Loucy (cell line): Measurements from ENCODE around the gene ASIC4.

Experiments
- H2AFZ ChIP-seq: fragments of 200-600 bp; sonication (generic); 2 replicates; pipeline ENCODE4 v1.6.0; 2016; ENCODE audit warnings: antibody characterized with exemption, mild to moderate bottlenecking, low read length, moderate library complexity
- H3F3A ChIP-seq: fragments of 200-600 bp; 2 replicates; pipeline ENCODE4 v1.6.0; 2016; ENCODE audit warnings: antibody characterized with exemption, low read depth, mild to moderate bottlenecking
- H3K27me3 ChIP-seq: fragments of 200-600 bp; sonication (generic); 2 replicates; pipeline ENCODE4 v1.6.1; 2014; ENCODE audit warnings: low read length, mild to moderate bottlenecking; ENCODE audit not compliant: insufficient read depth, poor library complexity, severe bottlenecking
- H3K36me3 ChIP-seq: fragments of 200-600 bp; sonication (generic); 2 replicates; pipeline ENCODE4 v1.6.1; 2016; ENCODE audit warnings: low read length; ENCODE audit not compliant: insufficient read depth
- H3K4me1 ChIP-seq: fragments of 200-600 bp; sonication (generic); 2 replicates; pipeline ENCODE4 v1.5.1; 2014; ENCODE audit warnings: low read length, mild to moderate bottlenecking; ENCODE audit not compliant: insufficient read depth, poor library complexity, severe bottlenecking
- H3K4me2 ChIP-seq: fragments of 200-600 bp; sonication (generic); 2 replicates; pipeline ENCODE4 v1.6.0; 2014; ENCODE audit warnings: antibody characterized with exemption, low read length, low read depth, mild to moderate bottlenecking; ENCODE audit not compliant: poor library complexity, severe bottlenecking
- H3K4me3 ChIP-seq: fragments of 200-600 bp; sonication (generic); 2 replicates; pipeline ENCODE4 v1.5.1; 2014; ENCODE audit warnings: low read length, mild to moderate bottlenecking, mixed read lengths; ENCODE audit not compliant: poor library complexity, severe bottlenecking
- H3K79me2 ChIP-seq: fragments of 200-600 bp; sonication (generic); 2 replicates; pipeline ENCODE4 v1.6.1; 2014; ENCODE audit warnings: low read length; ENCODE audit not compliant: insufficient read depth
- H3K9ac ChIP-seq: fragments of 200-600 bp; sonication (generic); 2 replicates; pipeline ENCODE4 v1.6.0; 2014; ENCODE audit warnings: mild to moderate bottlenecking, low read depth, low read length, moderate library complexity; ENCODE audit not compliant: poor library complexity, severe bottlenecking
- H3K9me2 ChIP-seq: fragments of 200-600 bp; sonication (generic); replicated peaks from 2 replicates; pipeline ENCODE4 v1.6.1; 2016; ENCODE audit warnings: low read depth, low read length, mixed read lengths
- H3K9me3 ChIP-seq: fragments of 200-600 bp; sonication (generic); 2 replicates; pipeline ENCODE4 v1.6.1; 2014; ENCODE audit warnings: mild to moderate bottlenecking, antibody characterized with exemption, low read length, low read depth; ENCODE audit not compliant: insufficient read depth
- H4K20me1 ChIP-seq: fragments of 200-600 bp; sonication (generic); 2 replicates; pipeline ENCODE4 v1.6.0; 2014; ENCODE audit warnings: antibody characterized with exemption, low read length, mild to moderate bottlenecking; ENCODE audit not compliant: insufficient read depth, poor library complexity, severe bottlenecking
- EZH2phosphoT487 ChIP-seq: fragments of 200-600 bp; IDR thresholded peaks from 2 replicates; pipeline ENCODE4 v1.6.1; 2018; ENCODE audit warnings: antibody characterized with exemption, mild to moderate bottlenecking, moderate library complexity, borderline replicate concordance
- TF ChIP-seq, protein P1 (sequence below): fragments of 200-600 bp; sonication (generic); conservative IDR thresholded peaks from 2 replicates; pipeline ENCODE4 v1.5.1; 2014; ENCODE audit warnings: mild to moderate bottlenecking, antibody characterized with exemption, low read length

The ASIC4 gene

DNA sequence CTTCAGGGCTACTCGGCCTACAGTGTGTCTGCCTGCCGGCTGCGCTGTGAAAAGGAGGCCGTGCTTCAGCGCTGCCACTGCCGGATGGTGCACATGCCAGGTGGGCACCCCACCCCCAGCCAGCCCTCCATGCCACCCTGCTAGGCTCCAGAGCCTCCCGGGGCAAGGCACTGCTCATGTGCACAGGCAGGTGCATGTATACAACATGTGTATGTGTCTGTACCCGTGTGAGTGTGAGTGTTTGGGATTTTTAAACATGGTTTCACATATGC is 18.0 kb downstream of the ASIC4 start:
- H3K4me2 ChIP-seq, result no peak overlapping the region
- H2AFZ ChIP-seq, result no peak overlapping the region
- no peaks in the 10 kb centered on the region for H3K9me3 ChIP-seq
- H3K36me3 ChIP-seq, result no peaks in the 10 kb centered on the region
- H3K4me1 ChIP-seq, result no peaks in the 10 kb centered on the region
- H3K9ac ChIP-seq, result no peak overlapping the region
- no peaks in the 10 kb centered on the region for H4K20me1 ChIP-seq
- no peaks in the 10 kb centered on the region for H3K9me2 ChIP-seq
- H3K79me2 ChIP-seq, result no peaks in the 10 kb centered on the region
- H3K4me3 ChIP-seq, result no peak overlapping the region
- H3F3A ChIP-seq, result no peaks in the 10 kb centered on the region
- H3K27me3 ChIP-seq, result no peaks in the 10 kb centered on the region
- TF ChIP-seq, protein P1, sequence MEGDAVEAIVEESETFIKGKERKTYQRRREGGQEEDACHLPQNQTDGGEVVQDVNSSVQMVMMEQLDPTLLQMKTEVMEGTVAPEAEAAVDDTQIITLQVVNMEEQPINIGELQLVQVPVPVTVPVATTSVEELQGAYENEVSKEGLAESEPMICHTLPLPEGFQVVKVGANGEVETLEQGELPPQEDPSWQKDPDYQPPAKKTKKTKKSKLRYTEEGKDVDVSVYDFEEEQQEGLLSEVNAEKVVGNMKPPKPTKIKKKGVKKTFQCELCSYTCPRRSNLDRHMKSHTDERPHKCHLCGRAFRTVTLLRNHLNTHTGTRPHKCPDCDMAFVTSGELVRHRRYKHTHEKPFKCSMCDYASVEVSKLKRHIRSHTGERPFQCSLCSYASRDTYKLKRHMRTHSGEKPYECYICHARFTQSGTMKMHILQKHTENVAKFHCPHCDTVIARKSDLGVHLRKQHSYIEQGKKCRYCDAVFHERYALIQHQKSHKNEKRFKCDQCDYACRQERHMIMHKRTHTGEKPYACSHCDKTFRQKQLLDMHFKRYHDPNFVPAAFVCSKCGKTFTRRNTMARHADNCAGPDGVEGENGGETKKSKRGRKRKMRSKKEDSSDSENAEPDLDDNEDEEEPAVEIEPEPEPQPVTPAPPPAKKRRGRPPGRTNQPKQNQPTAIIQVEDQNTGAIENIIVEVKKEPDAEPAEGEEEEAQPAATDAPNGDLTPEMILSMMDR, result no peak
- TF ChIP-seq EZH2phosphoT487, result no peak

DNA sequence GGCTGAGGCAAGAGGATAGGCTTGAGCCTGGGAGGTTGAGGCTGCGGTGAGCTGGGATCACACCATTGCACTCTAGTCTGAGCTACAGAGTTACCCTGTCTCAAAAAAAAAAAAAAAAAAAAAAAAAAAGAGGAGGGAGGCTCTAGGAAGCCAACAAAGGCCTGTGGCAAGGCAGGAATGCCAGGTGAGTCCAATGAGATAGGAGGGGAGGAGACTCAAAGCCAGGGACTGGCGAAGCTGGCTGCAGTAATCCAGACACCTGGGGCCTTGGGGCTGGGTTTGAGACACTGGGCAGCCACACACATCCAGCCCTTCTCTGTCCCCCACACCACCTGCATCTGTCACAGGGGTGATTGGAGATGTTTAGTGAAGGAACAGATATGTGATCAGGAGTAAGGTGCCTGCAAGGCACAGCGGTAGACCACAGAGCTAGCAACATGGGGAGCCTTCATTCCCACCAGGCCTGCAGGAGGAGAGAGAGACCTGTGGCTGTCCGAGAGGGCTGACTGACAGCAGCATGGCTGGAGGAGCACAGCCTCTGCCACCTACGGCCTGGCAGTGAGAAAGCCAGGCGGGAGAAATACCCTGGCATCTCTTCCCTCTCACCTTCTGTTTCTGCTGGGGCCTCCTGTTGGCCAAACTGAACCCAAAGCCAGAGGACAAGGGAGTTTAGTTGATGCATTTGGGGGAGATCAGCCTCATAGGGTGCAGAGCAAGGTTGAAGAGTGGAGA is 19.8 kb downstream of the ASIC4 start:
- Histone ChIP-seq H3F3A (no peaks in the 10 kb centered on the region), H3K27me3 (no peaks in the 10 kb centered on the region), H3K4me3 (no peak overlapping the region), H3K9me3 (no peaks in the 10 kb centered on the region), H3K4me1 (no peaks in the 10 kb centered on the region), H3K9ac (no peak overlapping the region), H3K79me2 (no peaks in the 10 kb centered on the region), H4K20me1 (no peaks in the 10 kb centered on the region), H2AFZ (no peak overlapping the region), H3K4me2 (no peak overlapping the region), H3K36me3 (no peaks in the 10 kb centered on the region), H3K9me2 (no peaks in the 10 kb centered on the region)
- TF ChIP-seq, protein P1, result no peak
- no peak for TF ChIP-seq EZH2phosphoT487

DNA sequence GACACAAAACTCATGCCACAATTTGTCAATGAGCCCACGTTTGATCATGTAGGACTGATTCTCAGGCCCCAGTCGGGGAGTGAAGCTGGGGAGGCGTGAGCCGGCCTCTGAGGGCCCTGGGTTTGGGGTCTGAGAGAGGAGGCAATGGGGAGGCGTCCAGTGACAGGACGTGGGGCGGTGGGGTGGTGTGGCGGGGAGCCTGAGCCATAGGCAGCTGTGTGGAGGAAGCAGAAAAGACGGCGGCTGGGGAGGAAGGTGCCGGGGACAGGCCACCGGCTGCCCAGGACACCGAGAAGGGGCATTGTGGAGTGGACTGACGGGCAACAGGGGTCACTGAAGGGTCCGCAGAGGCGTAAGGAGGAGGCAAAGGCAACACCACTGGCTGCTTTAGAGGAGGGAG is 22.1 kb downstream of the ASIC4 start:
- H3K4me3 ChIP-seq, result no peak overlapping the region
- no peaks in the 10 kb centered on the region for H4K20me1 ChIP-seq
- H3K36me3 ChIP-seq, result no peaks in the 10 kb centered on the region
- no peak for TF ChIP-seq EZH2phosphoT487
- TF ChIP-seq, protein P1, result no peak
- no peaks in the 10 kb centered on the region for H3K9me3 ChIP-seq
- H2AFZ ChIP-seq, result no peak overlapping the region
- H3K9me2 ChIP-seq, result no peaks in the 10 kb centered on the region
- H3K79me2 ChIP-seq, result no peaks in the 10 kb centered on the region
- no peaks in the 10 kb centered on the region for H3F3A ChIP-seq
- H3K4me1 ChIP-seq, result no peaks in the 10 kb centered on the region
- H3K27me3 ChIP-seq, result no peaks in the 10 kb centered on the region
- no peak overlapping the region for H3K9ac ChIP-seq
- H3K4me2 ChIP-seq, result no peak overlapping the region
